CD14-positive monocyte (primary cell): ENCODE data around the gene TSHR. TPM values are rescaled to one million over a fixed set of nuclear protein-coding genes. Genes with fewer than 3 reads are reported as not detected.
A peak's percentile ranks its signal among the peaks of the same experiment; 100 is the strongest.

ENCODE experiments used
- DNase-seq, 3 donors: peaks; one replicate each; pipeline ENCODE4 v3.0.0-alpha.2; 2011 to 2022
- H2AFZ ChIP-seq: 2 replicates; pipeline ENCODE4 v1.6.0; 2012; ENCODE audit warnings: mild to moderate bottlenecking, low read depth, low read length, inconsistent platforms; ENCODE audit not compliant: insufficient read depth, poor library complexity, severe bottlenecking
- H3K27ac ChIP-seq, 2 donors: 1 replicate in 1 of 2; 2 replicates in 1 of 2; pipeline ENCODE4 v1.5.1; 2012 to 2013; ENCODE audit warnings: low read length in 2 of 2, control low read depth in 1 of 2, inconsistent platforms in 1 of 2, low read depth in 1 of 2, mild to moderate bottlenecking in 1 of 2
- H3K27me3 ChIP-seq, 2 donors: one replicate each; pipeline versions ENCODE4 v1.6.0 to v1.6.1; 2011 to 2013; ENCODE audit warnings: low read length in 2 of 2; ENCODE audit not compliant: control insufficient read depth in 2 of 2, insufficient read depth in 2 of 2
- H3K36me3 ChIP-seq, 2 donors: replicated peaks in 1 of 2; 1 replicate in 1 of 2; 2 replicates in 1 of 2; pipeline versions ENCODE4 v1.5.1 to v1.6.1; 2012 to 2013; ENCODE audit warnings: low read length in 2 of 2, control low read depth in 1 of 2, inconsistent platforms in 1 of 2, mild to moderate bottlenecking in 1 of 2; ENCODE audit not compliant: insufficient read depth in 2 of 2, control insufficient read depth in 1 of 2
- H3K4me1 ChIP-seq, 2 donors: 1 replicate in 1 of 2; 2 replicates in 1 of 2; pipeline versions ENCODE4 v1.5.1 to v1.6.1; 2012 to 2013; ENCODE audit warnings: low read length in 2 of 2, control low read depth in 1 of 2, inconsistent platforms in 1 of 2, mild to moderate bottlenecking in 1 of 2, moderate library complexity in 1 of 2; ENCODE audit not compliant: insufficient read depth in 2 of 2, control insufficient read depth in 1 of 2
- H3K4me2 ChIP-seq: replicated peaks from 2 replicates; pipeline ENCODE3; 2012; ENCODE audit warnings: low read length, moderate library complexity, mild to moderate bottlenecking; ENCODE audit not compliant: poor library complexity, severe bottlenecking; ENCODE audit errors: extremely low read depth
- H3K4me3 ChIP-seq, 3 experiments: fragments of 200-600 bp in 1 of 3; sonication (generic) in 1 of 3; replicated peaks in 1 of 3; 1 replicate in 2 of 3; 2 replicates in 1 of 3; pipeline ENCODE4 v1.5.1; 2011 to 2013; ENCODE audit warnings: low read length in 3 of 3, mild to moderate bottlenecking in 3 of 3, control low read depth in 2 of 3, low read depth in 2 of 3, inconsistent platforms in 1 of 3, moderate library complexity in 1 of 3
- H3K79me2 ChIP-seq: 2 replicates; pipeline ENCODE4 v1.6.0; 2012; ENCODE audit warnings: mild to moderate bottlenecking, control low read depth, inconsistent platforms, low read length, moderate library complexity; ENCODE audit not compliant: insufficient read depth
- H3K9ac ChIP-seq: 2 replicates; pipeline ENCODE4 v1.6.0; 2017; ENCODE audit warnings: low read length, mild to moderate bottlenecking; ENCODE audit not compliant: insufficient read depth, poor library complexity, severe bottlenecking
- H3K9me3 ChIP-seq, 2 donors: replicated peaks in 1 of 2; 1 replicate in 1 of 2; 2 replicates in 1 of 2; pipeline versions ENCODE4 v1.5.1 to v1.6.1; 2012 to 2013; ENCODE audit warnings: low read length in 2 of 2, control low read depth in 1 of 2; ENCODE audit not compliant: control insufficient read depth in 1 of 2, insufficient read depth in 1 of 2
- H4K20me1 ChIP-seq: 2 replicates; pipeline ENCODE4 v1.6.0; 2012; ENCODE audit warnings: mild to moderate bottlenecking, low read length, control low read depth, moderate library complexity; ENCODE audit not compliant: insufficient read depth
- H3K27ac Mint-ChIP-seq, 7 donors: one replicate each; pipeline ENCODE4 v1.8.0; 2020; ENCODE audit warnings: mild to moderate bottlenecking in 7 of 7, mixed read lengths in 7 of 7, moderate library complexity in 6 of 7, inconsistent platforms in 2 of 7
- H3K27me3 Mint-ChIP-seq, 3 donors: one replicate each; pipeline ENCODE4 v1.8.0; 2021 to 2022; ENCODE audit warnings: low read depth in 3 of 3, mild to moderate bottlenecking in 3 of 3, mixed read lengths in 3 of 3, moderate library complexity in 3 of 3, inconsistent platforms in 1 of 3
- H3K36me3 Mint-ChIP-seq, 2 donors: one replicate each; pipeline ENCODE4 v1.8.0; 2020; ENCODE audit warnings: mixed read lengths in 2 of 2, inconsistent platforms in 1 of 2, mild to moderate bottlenecking in 1 of 2
- H3K4me1 Mint-ChIP-seq: one replicate; pipeline ENCODE4 v1.8.0; 2020; ENCODE audit warnings: mild to moderate bottlenecking, mixed read lengths
- H3K4me3 Mint-ChIP-seq, 2 donors: one replicate each; pipeline ENCODE4 v1.8.0; 2020; ENCODE audit warnings: mild to moderate bottlenecking in 2 of 2, mixed read lengths in 2 of 2, moderate library complexity in 1 of 2
- H3K9me3 Mint-ChIP-seq, 7 donors: one replicate each; pipeline ENCODE4 v1.8.0; 2020 to 2022; ENCODE audit warnings: mixed read lengths in 7 of 7, mild to moderate bottlenecking in 6 of 7, moderate library complexity in 6 of 7, inconsistent platforms in 2 of 7
- CTCF ChIP-seq: fragments of 200-600 bp; IDR thresholded peaks from one replicate; pipeline ENCODE4 v1.8.0; 2022; ENCODE audit warnings: antibody characterized with exemption, mild to moderate bottlenecking
- WGBS: methylation state at CpG from one replicate; pipeline ENCODE4 v1.1.5; 2013; ENCODE audit warnings: missing lambda C conversion rate; ENCODE audit not compliant: insufficient coverage; 5-methylcytosine and 5-hydroxymethylcytosine counted together
- intact Hi-C, 2 donors: fragments of 100-400 bp; cut with micrococcal nuclease; formaldehyde crosslinking; loops; one replicate each; pipeline versions ENCODE4 v1.15.0 to v1.15.1; 2023
- polyA plus RNA-seq, 3 donors: library from polyadenylated mRNA; depleted of rRNA in 1 of 3; unstranded in 2 of 3; stranded (reverse) in 1 of 3; fragments of 300-500 nt in 2 of 3; fragments of >200 nt in 1 of 3; fragmentation: Illumina TruSeq in 2 of 3; gene quantifications; 1 replicate in 2 of 3; 2 replicates in 1 of 3; pipeline ENCODE4 v1.2.3, GENCODE V29; 2012 to 2021

Gene TSHR
- polyA plus RNA-seq, 3 donors: not detected

DNA sequence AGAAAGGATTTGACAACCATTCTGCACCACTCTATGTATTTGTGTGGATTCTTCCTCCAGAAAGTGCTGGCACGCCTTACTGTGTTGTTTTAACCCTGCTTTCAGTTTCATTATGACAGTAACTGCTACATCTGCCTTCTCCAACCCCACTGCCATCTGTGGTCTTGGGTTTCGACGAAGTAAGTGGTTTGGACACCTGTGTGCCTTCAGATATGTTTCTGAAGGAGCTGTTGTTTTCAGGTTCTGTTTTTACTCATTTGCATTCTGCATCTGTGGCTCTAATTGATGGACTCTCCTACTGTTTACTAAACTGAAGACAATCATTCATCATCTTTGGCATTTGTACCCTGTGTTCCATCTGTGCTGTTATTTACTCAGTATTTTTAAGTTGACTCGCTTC, 4.1 kb downstream of the TSHR start:
- Histone ChIP-seq H3K79me2 (no peaks in the 10 kb centered on the region), H3K4me3 (no peak overlapping the region), H3K27ac (no peak overlapping the region), H3K4me1 (peaks cover 18 to 24% of the 10 kb centered on the region in 2 donors), H3K9me3 (no peaks in the 10 kb centered on the region), H2AFZ (peak overlapping the region; percentile 53), H3K27me3 (peaks cover 0 to 6% of the 10 kb centered on the region in 2 donors), H3K36me3 (no peaks in the 10 kb centered on the region), H3K9ac (peak overlapping the region; percentile 5), H4K20me1 (no peaks in the 10 kb centered on the region), H3K4me2 (peak overlapping the region; percentile 5)
- TF ChIP-seq CTCF: no peak
- Mint-ChIP-seq H3K36me3 (no peaks in the 10 kb centered on the region), H3K4me3 (peak overlapping the region; percentile 34 to 65), H3K4me1 (peaks cover 34% of the 10 kb centered on the region), H3K27me3 (peaks cover 3 to 14% (median 12%) of the 10 kb centered on the region in 3 donors), H3K9me3 (peaks cover 0 to 3% (median 0%) of the 10 kb centered on the region in 7 donors), H3K27ac (peak overlapping the region in 1 of 7 donors; percentile 15)
- intact Hi-C loops: loop anchor here in 1 of 2 donors (10.0 kb wide), 1 partner anchor 205 kb away; no protein-coding TSS in a partner anchor
- no CpG with 5 or more reads among the region's 4 CpGs for WGBS
- DNase-seq: peak in 2 of 3 donors; percentile 14 to 19

- no peaks in the 10 kb centered on the region for H3K9me3 Mint-ChIP-seq
- H3K27me3 Mint-ChIP-seq: peaks cover 2 to 6% (median 2%) of the 10 kb centered on the region in 3 donors
- Histone ChIP-seq H3K36me3 (no peaks in the 10 kb centered on the region), H3K4me3 (no peak overlapping the region), H4K20me1 (no peaks in the 10 kb centered on the region), H2AFZ (no peak overlapping the region), H3K27ac (no peak overlapping the region), H3K79me2 (no peaks in the 10 kb centered on the region), H3K9me3 (no peaks in the 10 kb centered on the region), H3K4me2 (no peak overlapping the region), H3K27me3 (no peaks in the 10 kb centered on the region), H3K4me1 (no peaks in the 10 kb centered on the region), H3K9ac (no peak overlapping the region)
- no peak for TF ChIP-seq CTCF
- H3K27ac Mint-ChIP-seq: no peak overlapping the region
- DNase-seq: no peak
- 20% methylated on average over 1 of the region's 5 CpGs for WGBS
- intact Hi-C loops: no loop called here
- no peak overlapping the region for H3K4me3 Mint-ChIP-seq
- H3K4me1 Mint-ChIP-seq: no peaks in the 10 kb centered on the region
- no peaks in the 10 kb centered on the region for H3K36me3 Mint-ChIP-seq
Measured at GRCh38 chr14:80965037-80965436, 9.6 kb downstream of the TSHR start.
